HG03558 (cell line): ENCODE measurements around the gene WASF3.
"Not testable (repeated sequence)": the region's sequence is repeated elsewhere in the genome, so short reads cannot be mapped to it uniquely, and the experiment has no call there.

Source experiments
- ATAC-seq: cut with Tn5 transposase; IDR thresholded peaks from one replicate; pipeline ENCODE4 v1.9.1; 2021; ENCODE audit warnings: moderate number of reproducible peaks; ENCODE audit not compliant: unreplicated experiment; ENCODE audit errors: extremely low read depth

WASF3 gene

DNA sequence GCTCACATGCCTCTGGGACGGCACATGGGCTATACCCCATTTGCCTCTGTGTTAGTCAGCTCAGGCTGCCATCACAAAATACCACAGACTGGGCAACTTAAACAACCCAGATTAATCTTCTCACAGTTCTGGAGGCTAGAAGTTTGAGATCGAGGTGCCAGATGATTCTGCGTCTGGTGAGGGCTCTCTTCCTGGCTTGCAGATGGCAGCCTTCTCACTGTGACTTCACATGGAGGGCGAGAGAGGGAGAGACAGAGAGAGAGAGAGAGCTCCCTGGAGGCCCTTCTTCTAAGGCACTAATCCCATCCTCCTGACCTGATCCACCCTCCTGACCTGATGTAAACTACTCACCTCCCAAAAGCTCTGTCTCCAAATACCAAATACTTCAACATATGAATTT is 148.1 kb downstream of the WASF3 start:
- no peak for ATAC-seq

DNA sequence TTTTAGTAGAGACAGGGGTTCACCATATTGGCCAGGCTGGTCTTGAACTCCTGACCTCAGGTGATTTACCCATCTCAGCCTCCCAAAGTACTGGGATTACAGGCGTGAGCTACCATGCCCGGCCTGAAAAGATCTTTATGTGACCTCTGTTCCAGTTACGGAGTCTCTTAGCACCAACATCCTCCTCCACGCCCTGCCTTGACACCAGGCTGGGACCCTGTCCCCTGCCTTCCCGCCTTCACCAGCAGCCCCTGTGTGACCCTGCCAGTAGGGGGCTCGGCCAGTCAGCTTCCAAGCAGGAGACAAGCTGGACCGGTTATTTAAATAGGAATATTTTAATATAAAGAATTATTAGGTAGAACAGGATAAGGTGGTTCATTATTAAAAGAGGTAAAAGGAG is 148.9 kb downstream of the WASF3 start:
- no peak for ATAC-seq

DNA sequence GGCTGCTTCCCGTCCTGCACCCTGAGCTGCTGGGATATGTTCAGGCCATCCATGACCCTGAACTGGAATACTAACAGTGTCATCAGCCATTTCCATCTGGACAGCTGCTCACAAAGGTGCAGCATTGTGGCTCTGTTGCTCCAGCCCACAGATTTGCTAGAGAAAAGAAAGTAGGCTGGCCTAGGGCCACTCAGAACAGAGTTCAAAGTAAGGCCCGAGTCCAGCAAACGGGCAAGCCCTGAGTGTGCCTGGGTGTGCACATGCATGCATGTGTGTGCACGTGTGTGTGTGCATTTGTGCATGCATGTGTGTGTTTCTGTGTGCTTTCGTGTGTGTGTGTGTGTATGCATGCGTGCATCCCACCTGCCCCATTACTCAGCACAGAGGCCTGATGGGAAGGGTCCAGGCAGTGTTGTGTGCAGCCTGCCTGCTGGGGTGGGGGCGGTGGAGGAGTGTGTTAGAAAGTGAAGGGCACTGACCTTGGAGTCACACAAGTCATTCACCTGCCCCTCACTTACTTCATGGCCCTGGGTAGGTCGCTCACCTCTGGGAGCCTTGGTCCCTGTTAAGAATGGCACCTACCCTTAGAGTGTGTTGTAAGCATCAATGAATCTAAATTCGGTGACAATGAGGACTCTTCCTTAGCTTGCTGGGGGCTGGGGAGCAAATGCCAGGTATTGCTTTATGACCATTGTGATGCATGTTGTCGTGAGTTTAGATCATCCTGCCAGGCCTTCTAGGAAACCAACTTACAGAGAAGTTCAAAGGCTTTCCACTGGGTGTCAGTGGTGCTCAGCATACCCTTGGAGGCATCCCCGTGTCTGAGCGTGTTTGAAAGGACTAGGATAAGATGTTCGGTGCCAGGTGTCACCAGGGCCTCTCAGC is 149.9 kb downstream of the WASF3 start:
- ATAC-seq, result no peak

DNA sequence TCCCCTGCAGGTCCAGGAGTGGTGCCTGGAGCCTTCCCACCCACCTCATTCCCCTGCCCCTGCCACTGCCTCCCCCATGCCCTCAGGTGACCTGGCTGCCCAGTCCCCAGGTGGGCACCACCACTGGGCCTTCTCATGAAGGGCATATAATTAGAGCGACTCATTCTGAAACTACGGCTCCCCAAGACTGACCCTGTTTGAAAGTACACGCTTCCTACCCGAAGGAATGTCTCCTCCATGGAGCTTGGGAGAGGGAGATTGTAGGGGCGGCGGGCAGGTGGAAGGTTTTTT is 150.5 kb downstream of the WASF3 start:
- no peak for ATAC-seq

DNA sequence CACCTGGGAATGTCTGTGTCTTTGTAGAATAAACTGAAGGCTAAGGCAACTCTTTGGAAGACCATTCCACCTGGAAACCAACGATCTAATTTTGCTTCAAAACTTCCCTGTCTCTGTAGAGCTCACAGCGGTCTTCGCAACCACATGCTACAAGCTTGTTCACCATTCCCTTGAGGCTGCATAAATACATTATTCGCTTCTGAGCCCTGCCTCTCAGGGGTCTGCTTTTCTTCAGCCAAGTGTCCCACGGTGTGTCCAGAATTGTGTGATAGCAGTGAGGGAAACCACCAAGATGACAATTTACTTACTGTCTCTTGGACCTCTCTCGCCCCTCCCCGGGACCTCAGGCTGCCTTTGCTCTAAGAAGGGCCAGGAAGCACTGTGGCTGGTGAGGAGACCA is 152.0 kb downstream of the WASF3 start:
- no peak for ATAC-seq

DNA sequence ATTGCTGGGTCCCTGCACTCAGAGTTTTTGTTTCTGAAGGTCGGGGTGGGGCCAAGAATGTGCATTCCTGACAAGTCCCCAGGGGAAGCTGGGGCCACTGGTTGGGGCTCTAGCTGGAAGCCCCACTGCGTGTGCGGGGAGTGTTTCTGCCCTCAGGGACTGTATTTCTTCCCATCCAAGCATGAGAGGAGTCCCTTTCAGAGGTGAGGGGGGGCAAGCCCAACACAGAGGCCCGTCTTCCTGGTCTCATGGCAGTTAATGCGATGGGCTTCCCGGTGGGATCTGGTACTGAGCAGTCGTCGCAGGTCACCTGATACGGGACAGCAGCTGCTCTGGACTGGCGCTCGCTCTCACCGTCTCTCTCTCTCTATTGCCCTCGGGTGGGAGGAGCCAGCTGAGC is 152.7 kb downstream of the WASF3 start:
- no peak for ATAC-seq

DNA sequence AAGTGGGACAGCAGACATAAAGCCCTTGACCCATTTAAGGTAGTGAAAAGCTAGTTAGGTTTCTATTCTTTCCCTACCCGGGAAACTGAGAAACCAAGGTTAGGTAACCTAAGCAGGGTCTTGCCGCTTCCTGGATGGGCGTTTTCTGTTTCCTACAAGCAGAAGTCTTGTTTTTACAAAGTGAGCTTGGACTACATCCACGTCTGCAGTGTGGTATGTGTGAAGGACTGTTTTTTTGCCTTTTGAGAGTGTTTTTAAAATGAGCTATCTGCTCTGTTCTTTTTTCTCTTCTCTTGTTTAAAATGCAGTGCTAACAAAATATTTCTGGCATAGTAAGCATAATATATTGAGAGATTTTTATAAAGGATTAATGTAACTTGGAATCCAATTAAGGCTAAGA is 153.7 kb downstream of the WASF3 start:
- no peak for ATAC-seq

DNA sequence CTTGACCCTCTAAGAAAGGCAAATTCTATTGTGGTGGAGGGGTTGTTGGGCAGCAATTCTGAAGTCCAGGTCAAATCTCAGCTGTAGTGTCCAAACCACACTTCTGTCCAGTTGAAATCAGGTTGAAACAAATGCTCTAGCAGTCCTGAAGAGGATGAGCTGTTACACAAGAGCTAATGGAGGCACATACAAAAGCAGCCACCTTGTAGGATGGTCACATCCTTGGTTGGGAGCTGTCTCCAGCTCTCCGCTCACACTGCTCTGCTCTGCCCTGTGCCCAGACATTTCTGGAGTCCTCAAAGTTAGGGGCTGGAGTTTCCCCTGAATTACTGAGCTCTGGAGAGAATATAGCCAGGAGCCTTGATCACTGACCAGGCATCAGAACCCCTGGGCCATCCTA is 155.9 kb downstream of the WASF3 start:
- no peak for ATAC-seq

DNA sequence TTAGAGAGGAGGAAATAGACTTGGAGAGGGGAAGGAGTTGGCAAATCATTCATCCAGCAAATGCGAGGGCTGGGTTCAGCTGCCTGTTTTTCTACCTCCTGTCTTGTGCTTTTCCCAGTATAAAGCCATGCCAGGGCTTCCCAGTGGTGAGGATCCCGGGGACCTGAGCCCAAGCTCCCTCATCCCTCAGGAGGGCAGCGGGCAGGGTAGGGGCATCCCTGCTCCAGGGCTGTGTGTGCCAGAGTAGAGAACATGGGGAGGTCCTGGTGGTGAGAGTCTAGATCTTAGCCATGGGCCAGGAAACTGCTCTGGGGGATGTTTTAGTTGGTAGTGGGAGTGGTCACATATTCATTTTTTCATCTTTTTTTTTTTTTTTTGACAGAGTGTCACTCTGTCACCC is 159.5 kb downstream of the WASF3 start:
- ATAC-seq, result no peak

DNA sequence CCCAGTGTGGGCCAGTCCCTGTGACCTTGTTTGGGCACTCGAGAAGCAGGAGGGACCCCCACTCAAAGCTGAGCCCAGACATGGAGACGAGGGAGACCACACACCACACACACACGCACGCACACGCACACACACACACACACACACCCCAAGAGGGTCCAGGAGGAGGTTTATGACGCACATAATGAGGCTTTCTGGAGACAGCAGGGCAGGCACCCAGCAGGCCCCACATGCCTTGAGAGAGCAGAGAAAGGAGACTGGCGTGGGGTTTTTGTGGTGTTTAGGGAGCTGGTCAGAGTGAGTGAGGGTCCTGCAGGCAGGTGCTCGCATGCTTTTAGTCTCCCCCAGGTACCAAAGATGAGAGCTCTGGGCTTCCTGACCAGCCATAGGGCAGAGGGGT is 160.7 kb downstream of the WASF3 start:
- ATAC-seq, result no peak

DNA sequence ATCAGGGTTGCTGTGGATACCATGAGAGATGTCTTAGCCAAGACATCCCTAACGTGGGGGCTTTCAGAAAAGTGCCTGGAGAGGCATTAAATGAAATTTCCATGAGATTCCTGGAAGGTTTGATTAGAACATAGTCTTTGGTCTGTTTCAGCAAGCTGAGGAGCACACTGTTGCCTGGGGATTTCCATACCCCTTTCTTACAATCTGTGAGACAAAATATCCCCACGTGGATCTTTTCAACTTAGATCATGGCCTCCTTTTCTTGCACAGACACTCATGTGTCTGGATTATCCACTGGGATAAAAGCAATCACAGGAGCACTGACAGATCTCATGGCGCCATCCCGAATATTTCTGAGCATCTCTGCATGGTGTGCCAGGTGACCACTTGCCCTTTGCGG is 161.4 kb downstream of the WASF3 start:
- ATAC-seq, result no peak

DNA sequence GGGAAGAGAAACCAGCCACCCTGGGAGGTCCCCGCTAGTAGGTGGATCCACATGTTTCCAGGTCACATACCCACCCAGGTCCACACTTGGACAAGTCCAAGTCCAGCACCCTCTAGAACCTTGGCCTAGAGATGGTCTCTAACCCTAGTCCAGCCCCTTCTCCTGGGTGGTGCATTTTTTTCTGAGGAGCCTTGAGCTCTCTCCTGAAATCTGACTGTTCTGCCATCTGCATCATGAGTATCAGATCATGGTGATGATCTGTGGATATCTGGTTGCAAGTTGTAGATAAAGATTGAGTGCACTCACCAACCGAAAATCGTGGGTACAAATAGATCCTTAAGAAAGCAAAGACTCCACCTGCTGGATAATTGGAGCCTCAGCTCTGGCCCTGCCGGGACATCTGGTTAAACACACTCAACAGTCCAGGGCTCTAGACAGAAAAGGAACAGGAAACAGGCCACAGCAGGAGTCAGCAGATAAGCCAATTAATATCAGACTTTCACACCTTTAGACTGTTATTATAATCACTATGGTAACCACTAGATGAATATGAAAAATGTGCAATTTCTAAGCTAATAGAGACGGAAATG is 162.0 kb downstream of the WASF3 start:
- no peak for ATAC-seq

DNA sequence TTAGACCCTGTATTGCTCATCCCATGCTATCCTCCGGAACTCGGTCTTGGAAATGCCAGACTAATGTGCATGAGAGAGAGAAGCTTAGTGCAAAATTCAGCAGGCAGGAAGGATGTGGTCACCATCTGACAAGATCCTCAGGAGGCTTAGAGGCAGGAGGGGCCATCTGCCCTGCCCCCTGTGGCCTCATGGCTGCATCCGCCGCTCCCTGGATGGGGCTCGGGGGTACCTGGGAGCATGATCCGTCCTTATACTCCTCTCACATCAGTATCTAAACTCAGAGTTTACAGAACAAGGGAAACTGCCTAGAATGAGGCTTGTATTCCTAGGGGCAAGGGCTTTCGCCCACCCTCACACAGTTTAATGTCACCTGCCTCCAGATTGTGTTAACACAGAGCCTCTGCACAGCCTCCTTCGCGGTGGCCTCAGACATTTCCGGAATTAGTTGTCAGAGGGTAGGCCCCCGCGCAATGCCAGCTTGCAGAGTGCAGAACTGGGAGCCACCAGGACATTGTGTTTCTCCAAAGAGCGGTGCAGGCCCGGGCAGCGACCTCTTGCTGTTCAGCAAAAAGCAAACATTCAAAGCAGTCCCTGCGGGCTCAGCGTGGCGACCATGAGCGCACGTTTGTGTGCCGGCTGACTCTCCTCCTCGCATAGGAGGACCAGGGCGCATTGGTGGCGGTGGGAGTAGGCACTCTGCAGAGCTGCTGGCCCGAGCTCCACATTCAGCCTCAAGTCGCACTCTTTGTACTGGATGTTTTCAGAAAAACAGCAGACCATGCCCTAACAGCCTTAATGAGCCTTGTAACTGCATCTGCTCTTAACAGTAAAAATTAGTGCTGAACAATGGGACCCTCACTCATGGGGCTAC is 164.0 kb downstream of the WASF3 start:
- ATAC-seq, result no peak

DNA sequence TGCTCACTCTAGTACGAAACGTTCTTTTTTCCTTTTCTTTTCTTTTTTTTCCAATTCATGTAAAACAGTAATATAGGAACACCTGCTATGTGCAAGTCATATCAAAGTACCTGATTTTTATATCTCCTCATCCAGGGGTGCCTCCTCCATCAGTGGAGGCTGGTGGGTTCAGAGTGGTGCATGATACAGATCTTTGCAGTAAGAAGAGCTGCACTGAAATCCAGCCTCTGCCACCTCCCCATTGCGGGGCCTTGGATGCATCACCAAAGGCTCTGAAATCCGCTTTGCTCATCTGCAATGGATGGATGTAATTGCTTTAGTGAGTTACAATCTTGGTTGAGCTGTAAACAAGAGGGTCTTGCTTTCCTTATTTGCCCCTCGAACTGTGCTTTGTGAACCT is 164.8 kb downstream of the WASF3 start:
- no peak for ATAC-seq

DNA sequence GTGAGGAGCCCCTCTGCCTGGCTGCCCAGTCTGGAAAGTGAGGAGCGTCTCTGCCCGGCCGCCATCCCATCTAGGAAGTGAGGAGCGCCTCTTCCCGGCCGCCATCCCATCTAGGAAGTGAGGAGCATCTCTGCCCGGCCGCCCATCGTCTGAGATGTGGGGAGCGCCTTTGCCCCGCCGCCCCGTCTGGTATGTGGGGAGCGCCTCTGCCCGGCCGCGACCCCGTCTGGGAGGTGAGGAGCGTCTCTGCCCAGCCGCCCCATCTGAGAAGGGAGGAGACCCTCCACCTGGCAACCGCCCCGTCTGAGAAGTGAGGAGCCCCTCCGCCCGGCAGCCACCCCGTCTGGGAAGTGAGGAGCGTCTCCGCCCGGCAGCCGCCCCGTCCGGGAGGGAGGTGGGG is 166.1 kb downstream of the WASF3 start:
- not testable (repeated sequence) for ATAC-seq

DNA sequence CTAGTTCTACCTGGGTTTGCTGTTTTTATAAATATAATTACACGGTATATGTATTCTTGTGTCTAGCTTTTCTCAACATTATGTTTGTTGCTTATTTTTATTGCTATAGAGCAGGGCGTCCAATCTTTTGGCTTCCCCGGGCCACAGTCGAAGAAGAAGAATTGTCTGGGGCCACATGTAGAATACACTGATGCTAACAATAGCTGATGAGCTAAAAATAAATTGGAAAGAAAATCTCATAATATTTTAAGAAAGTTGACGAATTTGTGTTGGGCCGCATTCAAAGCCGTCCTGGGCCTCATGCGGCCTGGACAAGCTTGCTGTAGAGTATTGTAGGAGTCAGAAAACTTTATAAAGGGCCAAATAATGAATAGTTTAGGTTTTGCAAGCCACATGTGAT is 169.2 kb downstream of the WASF3 start:
- ATAC-seq, result no peak

DNA sequence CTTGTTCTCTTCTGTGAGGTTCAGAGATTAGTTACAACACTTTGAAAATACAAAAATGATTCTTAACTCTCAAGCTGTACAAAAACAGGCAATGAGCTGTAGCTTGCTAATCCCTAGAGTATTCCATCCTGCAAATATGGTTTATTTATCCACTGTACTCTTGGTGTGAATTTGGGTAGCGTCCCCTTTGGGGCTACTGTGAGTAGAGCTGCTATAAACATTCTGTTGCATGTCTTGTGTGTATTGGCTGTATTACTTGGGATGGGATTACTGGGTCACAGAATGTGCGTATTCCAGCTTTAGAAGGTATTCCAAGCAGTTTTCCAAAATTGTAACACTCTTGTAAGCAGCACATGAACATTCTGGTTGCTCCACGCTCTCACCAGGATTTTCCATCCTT is 169.6 kb downstream of the WASF3 start:
- no peak for ATAC-seq

DNA sequence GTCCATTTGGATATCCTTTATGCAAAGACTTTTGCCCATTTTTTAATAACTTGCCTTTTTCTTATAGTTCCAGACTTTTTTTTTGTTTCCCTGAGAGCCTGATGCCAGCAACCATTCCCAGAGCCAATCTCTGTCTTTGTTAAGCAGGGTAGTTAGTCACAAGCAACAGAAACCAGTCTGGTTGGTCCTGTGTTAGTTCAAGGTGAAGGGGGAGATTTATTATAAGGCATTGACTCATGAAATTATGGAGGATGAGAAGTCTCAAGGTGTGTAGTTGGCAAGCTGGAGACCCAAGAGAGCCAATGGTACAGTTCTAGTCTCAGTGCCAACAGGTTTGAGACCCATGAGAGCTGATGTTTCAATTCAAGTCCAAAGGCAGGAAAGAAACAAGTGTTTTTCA is 170.2 kb downstream of the WASF3 start:
- ATAC-seq, result no peak

DNA sequence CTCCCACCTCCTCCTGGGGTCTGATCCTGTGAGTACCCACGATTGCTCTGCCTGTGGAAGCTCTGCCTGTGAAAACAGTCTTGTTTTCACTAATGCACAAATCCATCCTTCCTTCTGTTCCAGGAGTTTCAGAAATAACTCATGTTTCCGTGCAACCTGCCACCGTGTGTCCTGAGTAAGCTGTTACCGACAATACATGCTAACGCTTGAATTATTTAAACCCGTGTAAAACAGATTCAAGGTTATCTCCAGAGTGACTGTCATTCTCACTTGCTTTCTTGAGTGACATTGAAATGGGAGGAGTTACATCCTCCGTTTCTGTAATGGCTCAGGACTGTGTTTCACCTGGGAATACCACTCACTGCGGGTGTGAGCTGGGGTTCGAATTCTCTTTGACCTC is 178.2 kb downstream of the WASF3 start:
- ATAC-seq, result no peak
